A673 (cell line): Measurements from ENCODE around the gene ARHGAP45. TPM values are rescaled to one million over a fixed set of nuclear protein-coding genes. Genes with fewer than 3 reads are reported as not detected.

ENCODE experiments used
- BruUV-seq: library from RNA; stranded (reverse); fragments of 400-500 nt; replicated peaks from 2 replicates; lab custom pipeline; 2021; lab: Mats Ljungman, UMichigan
- CTCF ChIA-PET: fragments of 300-600 bp; sonication (Branson Sonifier 250); formaldehyde crosslinking; loops from one replicate; lab custom pipeline; 2022; ENCODE audit warnings: antibody characterized with exemption; lab: Charles Lee
- POLR2A ChIA-PET: fragments of 300-600 bp; sonication (Branson Sonifier 250); formaldehyde crosslinking; loops from one replicate; lab custom pipeline; 2022; ENCODE audit warnings: antibody characterized with exemption; ENCODE audit not compliant: low non-redundant PET; lab: Charles Lee
- DNase-seq: peaks from one replicate; pipeline ENCODE4 v3.0.0-alpha.2; 2015; ENCODE audit warnings: low spot score
- H3K27ac ChIP-seq: fragments of 200-600 bp; sonication (generic); 2 replicates; pipeline ENCODE4 v1.5.1; 2016; ENCODE audit warnings: mixed run types, low read depth, mild to moderate bottlenecking, mixed read lengths, antibody characterized with exemption, low read length; ENCODE audit not compliant: poor library complexity, severe bottlenecking
- H3K27me3 ChIP-seq: fragments of 200-600 bp; sonication (generic); replicated peaks from 2 replicates; pipeline ENCODE4 v1.6.1; 2017; ENCODE audit warnings: mixed run types, low read depth, mild to moderate bottlenecking, mixed read lengths, antibody characterized with exemption, low read length; ENCODE audit not compliant: insufficient read depth, poor library complexity
- H3K36me3 ChIP-seq: fragments of 200-600 bp; sonication (generic); 2 replicates; pipeline ENCODE4 v1.6.1; 2016; ENCODE audit warnings: mixed run types, mild to moderate bottlenecking, mixed read lengths, antibody characterized with exemption, low read length; ENCODE audit not compliant: insufficient read depth, poor library complexity, severe bottlenecking
- H3K4me1 ChIP-seq: fragments of 200-600 bp; sonication (generic); 2 replicates; pipeline ENCODE4 v1.6.1; 2017; ENCODE audit warnings: mixed run types, mild to moderate bottlenecking, mixed read lengths, antibody characterized with exemption, low read length; ENCODE audit not compliant: insufficient read depth, poor library complexity, severe bottlenecking
- H3K4me3 ChIP-seq: fragments of 200-600 bp; sonication (generic); 2 replicates; pipeline ENCODE4 v1.5.1; 2016; ENCODE audit warnings: low read depth, mixed run types, mild to moderate bottlenecking, mixed read lengths, low read length; ENCODE audit not compliant: poor library complexity, severe bottlenecking
- H3K9me3 ChIP-seq: fragments of 200-600 bp; sonication (generic); 2 replicates; pipeline ENCODE4 v1.6.1; 2016; ENCODE audit warnings: mixed run types, low read depth, mild to moderate bottlenecking, mixed read lengths, antibody characterized with exemption, low read length; ENCODE audit not compliant: poor library complexity, severe bottlenecking
- CTCF ChIP-seq: fragments of 300-800, 200-600 bp; sonication (generic); conservative IDR thresholded peaks from 2 replicates; pipeline ENCODE4 v1.5.1; 2017; ENCODE audit warnings: low read depth, mild to moderate bottlenecking, antibody characterized with exemption, low read length, moderate library complexity, mixed read lengths
- EZH2 ChIP-seq: fragments of 200-600 bp; sonication (generic); IDR thresholded peaks from 2 replicates; pipeline ENCODE4 v1.6.1; 2017; ENCODE audit warnings: borderline replicate concordance, low read depth, mild to moderate bottlenecking, mixed read lengths, antibody characterized with exemption, low read length; ENCODE audit not compliant: poor library complexity, severe bottlenecking
- intact Hi-C: fragments of 100-400 bp; cut with micrococcal nuclease; formaldehyde crosslinking; loops from one replicate; pipeline ENCODE4 v1.10.0; 2022; ENCODE audit not compliant: unreplicated experiment
- total RNA-seq: library from RNA; stranded (reverse); gene quantifications from 2 replicates; pipeline ENCODE4 v1.2.3, GENCODE V29; 2021

ARHGAP45 gene
- total RNA-seq, 1 experiment from 2014 or later, result 3.2 TPM

- Histone ChIP-seq H3K4me3 (no peak overlapping the region), H3K36me3 (no peaks in the 10 kb centered on the region), H3K27me3 (no peaks in the 10 kb centered on the region), H3K27ac (no peak overlapping the region), H3K9me3 (peaks cover 15% of the 10 kb centered on the region), H3K4me1 (no peaks in the 10 kb centered on the region)
- DNase-seq, result no peak
- no TSS peak for BruUV-seq
- intact Hi-C loops, result no loop called here
- no peak for TF ChIP-seq CTCF
- no peak for TF ChIP-seq EZH2
- ChIA-PET POLR2A (no interaction called here), CTCF (interaction anchor here (0.7 kb wide), 1 partner anchor 12 kb away, joined by 7 read pairs; no protein-coding TSS in a partner anchor)
These were observed 10.9 kb upstream of the ARHGAP45 start for GRCh38 chr19:1055886-1056620.

- CTCF ChIA-PET, result no interaction called here
- Histone ChIP-seq H3K27me3 (no peaks in the 10 kb centered on the region), H3K9me3 (peaks cover 15% of the 10 kb centered on the region), H3K27ac (no peak overlapping the region), H3K4me1 (no peaks in the 10 kb centered on the region), H3K4me3 (no peak overlapping the region), H3K36me3 (no peaks in the 10 kb centered on the region)
- TF ChIP-seq CTCF, result peak; percentile 28; the same call in 1 of the 2 replicates
- no peak for TF ChIP-seq EZH2
- POLR2A ChIA-PET, result no interaction called here
- no peak for DNase-seq
- intact Hi-C loops, result no loop called here
- no TSS peak for BruUV-seq
These were observed 9.7 kb upstream of the ARHGAP45 start for GRCh38 chr19:1057176-1057855.

GRCh38 chr19:1058112-1058511, 8.9 kb upstream of the ARHGAP45 start:
- Histone ChIP-seq H3K36me3 (no peaks in the 10 kb centered on the region), H3K27ac (no peak overlapping the region), H3K4me3 (no peak overlapping the region), H3K27me3 (no peaks in the 10 kb centered on the region), H3K9me3 (peaks cover 15% of the 10 kb centered on the region), H3K4me1 (no peaks in the 10 kb centered on the region)
- intact Hi-C loops, result no loop called here
- POLR2A ChIA-PET, result no interaction called here
- DNase-seq, result no peak
- CTCF ChIA-PET, result no interaction called here
- TF ChIP-seq CTCF (no peak), EZH2 (no peak)
- BruUV-seq, result no TSS peak
